Lung (tissue), 12 donors: ENCODE measurements around the gene TFB2M. TPM values are rescaled to one million over a fixed set of nuclear protein-coding genes. Genes with fewer than 3 reads are reported as not detected.
A peak's percentile ranks its signal among the peaks of the same experiment; 100 is the strongest.

Experiments
- ATAC-seq: fragments of 200-7000 bp; cut with Tn5 transposase; one replicate; pipeline ENCODE4 v1.9.1; 2020; ENCODE audit warnings: moderate number of reproducible peaks; ENCODE audit not compliant: insufficient read depth, low FRiP score
- DNase-seq, 3 donors: peaks; one replicate each; pipeline ENCODE4 v3.0.0-alpha.2; 2013 to 2017
- H3K27ac ChIP-seq, 2 donors: one replicate each; pipeline ENCODE4 v1.5.1; 2013; ENCODE audit warnings: mild to moderate bottlenecking in 2 of 2, moderate library complexity in 2 of 2, control low read depth in 1 of 2, inconsistent platforms in 1 of 2, low read depth in 1 of 2, low read length in 1 of 2
- H3K27me3 ChIP-seq, 3 donors: one replicate each; pipeline ENCODE4 v1.5.1; 2013; ENCODE audit warnings: low read length in 2 of 3; ENCODE audit not compliant: control insufficient read depth in 3 of 3, insufficient read depth in 3 of 3
- H3K36me3 ChIP-seq, 4 donors: one replicate each; pipeline ENCODE4 v1.5.1; 2013; ENCODE audit warnings: low read length in 4 of 4, mild to moderate bottlenecking in 1 of 4, moderate library complexity in 1 of 4; ENCODE audit not compliant: control insufficient read depth in 4 of 4, insufficient read depth in 4 of 4
- H3K4me1 ChIP-seq, 5 donors: one replicate each; pipeline ENCODE4 v1.5.1; 2013; ENCODE audit warnings: low read length in 5 of 5, mild to moderate bottlenecking in 2 of 5, moderate library complexity in 1 of 5; ENCODE audit not compliant: control insufficient read depth in 5 of 5, insufficient read depth in 5 of 5
- H3K4me3 ChIP-seq: one replicate; pipeline ENCODE4 v1.5.1; 2013; ENCODE audit warnings: mild to moderate bottlenecking, control low read depth, moderate library complexity
- H3K9ac ChIP-seq, 2 donors: one replicate each; pipeline ENCODE4 v1.5.1; 2013; ENCODE audit warnings: low read length in 2 of 2, control low read depth in 1 of 2; ENCODE audit not compliant: insufficient read depth in 1 of 2
- H3K9me3 ChIP-seq, 4 donors: one replicate each; pipeline ENCODE4 v1.5.1; 2013; ENCODE audit warnings: low read length in 3 of 4, mild to moderate bottlenecking in 1 of 4, moderate library complexity in 1 of 4; ENCODE audit not compliant: control insufficient read depth in 4 of 4, insufficient read depth in 3 of 4
- CTCF ChIP-seq: IDR thresholded peaks from 2 replicates; pipeline ENCODE4 v1.5.1; 2012; ENCODE audit warnings: mild to moderate bottlenecking; ENCODE audit errors: control extremely low read depth, extremely low read depth
- WGBS, 2 donors: extraction: QIAGEN DNeasy Blood & Tissue Kit; methylation state at CpG; one replicate each; pipeline ENCODE4 v1.1.7; 2013; 5-methylcytosine and 5-hydroxymethylcytosine counted together
- polyA plus RNA-seq, 2 donors: library from polyadenylated mRNA; stranded (reverse); fragments of 200-250 nt; gene quantifications; one replicate each; pipeline ENCODE4 v1.2.1, GENCODE V29; 2013
- total RNA-seq, 2 donors: library from RNA; depleted of rRNA in 1 of 2; stranded (reverse); fragments of >200 nt in 1 of 2; gene quantifications; one replicate each; pipeline ENCODE4 v1.2.1, GENCODE V29; 2014 to 2021
- donor health status: control.
- donor health status: control.
- donor health status: Bipolar disorder and iron deficiency.
- donor health status: healthy.
- donor health status: DM: yes; HTN: yes; CAD: no.

The TFB2M gene
- total and polyA plus RNA-seq, 4 donors = 5.5 to 13.3 (median 10.8) TPM

GRCh38 chr1:246508897-246509688 lies 57.0 kb downstream of the TFB2M start:
- H3K36me3 ChIP-seq = no peaks in the 10 kb centered on the region
- no peak overlapping the region for H3K4me3 ChIP-seq
- H3K4me1 ChIP-seq = peaks cover 2 to 11% (median 4%) of the 10 kb centered on the region in 5 donors
- TF ChIP-seq CTCF = no peak
- no peak overlapping the region for H3K27ac ChIP-seq
- no peaks in the 10 kb centered on the region for H3K27me3 ChIP-seq
- H3K9ac ChIP-seq = no peak overlapping the region
- 92 to 95% methylated on average over 25 to 26 of the region's 26 CpGs for whole genome bisulfite sequencing, 2 donors
- ATAC-seq = no peak
- DNase-seq = no peak
- H3K9me3 ChIP-seq = peaks cover 0 to 8% (median 0%) of the 10 kb centered on the region in 4 donors

- peak; percentile 88 to 93 (median 91) for DNase-seq
- peaks cover 3 to 11% (median 4%) of the 10 kb centered on the region in 5 donors for H3K4me1 ChIP-seq
- H3K9me3 ChIP-seq = no peaks in the 10 kb centered on the region
- H3K4me3 ChIP-seq = peak within 1 kb of the TSS; percentile 99
- no peaks in the 10 kb centered on the region for H3K36me3 ChIP-seq
- H3K27me3 ChIP-seq = no peaks in the 10 kb centered on the region
- 0% methylated on average over 68 to 79 of the region's 79 CpGs for WGBS, 2 donors
- H3K27ac ChIP-seq = peak within 1 kb of the TSS; percentile 36 to 61
- TF ChIP-seq CTCF = no peak
- peak; percentile 95 for ATAC-seq
- H3K9ac ChIP-seq = peak within 1 kb of the TSS in 1 of 2 donors; percentile 75
Measured at GRCh38 chr1:246506674-246507481, 59.2 kb downstream of the TFB2M start, which contains the start of gene SMYD3. Gene SMYD3 (minus strand): TSS chr1:246507279.

- no peak overlapping the region for H3K27ac ChIP-seq
- ATAC-seq (no peak), DNase-seq (no peak)
- H3K4me3 ChIP-seq = peak overlapping the region; percentile 99
- WGBS, 2 donors = 4 to 5% methylated on average over 9 of the region's 9 CpGs
- H3K27me3 ChIP-seq = no peaks in the 10 kb centered on the region
- H3K4me1 ChIP-seq = peaks cover 3 to 11% (median 4%) of the 10 kb centered on the region in 5 donors
- H3K9ac ChIP-seq = peak overlapping the region in 1 of 2 donors; percentile 11
- no peaks in the 10 kb centered on the region for H3K9me3 ChIP-seq
- no peaks in the 10 kb centered on the region for H3K36me3 ChIP-seq
- no peak for TF ChIP-seq CTCF
Measured at GRCh38 chr1:246506367-246506673, 59.7 kb downstream of the TFB2M start.
